Calu3 (cell line): ENCODE results near the gene ARID1B. TPM values are rescaled to one million over a fixed set of nuclear protein-coding genes. Genes with fewer than 3 reads are reported as not detected.

Source experiments
- BruUV-seq: library from RNA; stranded (reverse); fragments of 400-500 nt; replicated peaks from 2 replicates; lab custom pipeline; 2021; lab: Mats Ljungman, UMichigan
- CTCF ChIA-PET: fragments of 300-600 bp; sonication (Branson Sonifier 250); formaldehyde crosslinking; loops from one replicate; lab custom pipeline; 2022; ENCODE audit warnings: antibody characterized with exemption; lab: Charles Lee
- DNase-seq: peaks from one replicate; pipeline ENCODE4 v3.0.0; 2022
- H3K27ac Mint-ChIP-seq: one replicate; pipeline ENCODE4 v1.8.0; 2022; ENCODE audit warnings: mixed read lengths; ENCODE audit not compliant: unreplicated experiment
- H3K27me3 Mint-ChIP-seq: one replicate; pipeline ENCODE4 v1.8.0; 2022; ENCODE audit warnings: mixed read lengths; ENCODE audit not compliant: unreplicated experiment
- H3K36me3 Mint-ChIP-seq: one replicate; pipeline ENCODE4 v1.8.0; 2022; ENCODE audit warnings: mild to moderate bottlenecking, moderate library complexity, mixed read lengths; ENCODE audit not compliant: insufficient read depth, unreplicated experiment
- H3K4me1 Mint-ChIP-seq: one replicate; pipeline ENCODE4 v1.8.0; 2022; ENCODE audit warnings: mild to moderate bottlenecking, low read depth, mixed read lengths; ENCODE audit not compliant: unreplicated experiment
- H3K4me3 Mint-ChIP-seq: one replicate; pipeline ENCODE4 v1.8.0; 2022; ENCODE audit warnings: mild to moderate bottlenecking, low read depth, moderate library complexity, mixed read lengths; ENCODE audit not compliant: unreplicated experiment
- H3K9me3 Mint-ChIP-seq: one replicate; pipeline ENCODE4 v1.8.0; 2022; ENCODE audit warnings: low read depth, mixed read lengths; ENCODE audit not compliant: unreplicated experiment
- intact Hi-C: fragments of 100-400 bp; cut with micrococcal nuclease; formaldehyde crosslinking; loops from one replicate; pipeline ENCODE4 v1.10.0; 2022; ENCODE audit not compliant: unreplicated experiment
- total RNA-seq: library from RNA; stranded (reverse); gene quantifications from 2 replicates; pipeline ENCODE4 v1.2.3, GENCODE V29; 2022
- TF ChIP-seq, protein P1 (sequence below): fragments of 200-600 bp; IDR thresholded peaks from one replicate; pipeline ENCODE4 v1.8.0; 2022; ENCODE audit warnings: antibody characterized with exemption; ENCODE audit not compliant: unreplicated experiment

ARID1B gene
- total RNA-seq, 1 experiment from 2014 or later, result 53.5 TPM

DNA sequence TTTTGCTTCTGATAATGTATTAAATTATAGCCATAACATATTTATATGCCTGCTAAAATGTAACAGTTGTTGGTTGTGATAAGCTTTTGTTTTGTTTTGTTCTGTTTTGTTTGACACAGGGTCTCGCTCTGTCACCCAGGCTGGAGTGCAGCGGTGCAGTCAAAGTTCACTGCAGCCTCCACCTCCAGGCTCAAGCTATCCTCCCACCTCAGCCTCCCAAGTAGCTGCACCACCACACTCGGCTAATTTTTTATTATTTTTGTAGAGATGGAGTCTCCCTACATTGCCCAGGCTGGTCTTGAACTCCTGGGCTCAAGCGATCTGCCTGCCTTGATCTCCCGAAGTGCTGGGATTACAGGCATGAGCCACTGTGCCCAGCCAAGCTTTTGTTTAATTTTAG, 157.8 kb downstream of the ARID1B start:
- H3K27ac Mint-ChIP-seq, result no peak overlapping the region
- TF ChIP-seq, protein P1, sequence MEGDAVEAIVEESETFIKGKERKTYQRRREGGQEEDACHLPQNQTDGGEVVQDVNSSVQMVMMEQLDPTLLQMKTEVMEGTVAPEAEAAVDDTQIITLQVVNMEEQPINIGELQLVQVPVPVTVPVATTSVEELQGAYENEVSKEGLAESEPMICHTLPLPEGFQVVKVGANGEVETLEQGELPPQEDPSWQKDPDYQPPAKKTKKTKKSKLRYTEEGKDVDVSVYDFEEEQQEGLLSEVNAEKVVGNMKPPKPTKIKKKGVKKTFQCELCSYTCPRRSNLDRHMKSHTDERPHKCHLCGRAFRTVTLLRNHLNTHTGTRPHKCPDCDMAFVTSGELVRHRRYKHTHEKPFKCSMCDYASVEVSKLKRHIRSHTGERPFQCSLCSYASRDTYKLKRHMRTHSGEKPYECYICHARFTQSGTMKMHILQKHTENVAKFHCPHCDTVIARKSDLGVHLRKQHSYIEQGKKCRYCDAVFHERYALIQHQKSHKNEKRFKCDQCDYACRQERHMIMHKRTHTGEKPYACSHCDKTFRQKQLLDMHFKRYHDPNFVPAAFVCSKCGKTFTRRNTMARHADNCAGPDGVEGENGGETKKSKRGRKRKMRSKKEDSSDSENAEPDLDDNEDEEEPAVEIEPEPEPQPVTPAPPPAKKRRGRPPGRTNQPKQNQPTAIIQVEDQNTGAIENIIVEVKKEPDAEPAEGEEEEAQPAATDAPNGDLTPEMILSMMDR, result no peak
- BruUV-seq, result no TSS peak
- H3K4me1 Mint-ChIP-seq, result peaks cover 19% of the 10 kb centered on the region
- no peak for DNase-seq
- H3K27me3 Mint-ChIP-seq, result no peaks in the 10 kb centered on the region
- H3K4me3 Mint-ChIP-seq, result no peak overlapping the region
- H3K9me3 Mint-ChIP-seq, result no peaks in the 10 kb centered on the region
- intact Hi-C loops, result loop anchor here (5.0 kb wide), 2 partner anchors 48 to 153 kb away; no protein-coding TSS in a partner anchor
- CTCF ChIA-PET, result no interaction called here
- H3K36me3 Mint-ChIP-seq, result no peaks in the 10 kb centered on the region

DNA sequence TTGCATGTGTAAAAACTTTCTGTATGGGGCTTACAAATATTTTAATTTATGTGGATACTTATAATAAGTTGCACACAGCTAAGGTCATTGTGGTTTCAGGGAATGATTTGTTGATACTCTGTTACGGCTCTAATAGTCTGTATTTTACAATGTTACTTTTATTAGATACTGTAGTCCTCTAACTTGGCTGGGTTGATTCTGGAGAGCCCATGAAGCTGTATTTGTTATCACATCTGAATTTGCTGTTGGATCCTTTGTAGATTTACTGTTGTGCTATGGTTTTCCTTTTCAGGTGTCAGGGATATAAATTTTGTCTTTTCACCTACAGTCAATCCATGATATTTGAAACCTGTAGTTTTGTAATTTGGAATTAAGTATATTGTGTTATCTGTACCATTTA, 161.0 kb downstream of the ARID1B start:
- Mint-ChIP-seq H3K27me3 (no peaks in the 10 kb centered on the region), H3K36me3 (no peaks in the 10 kb centered on the region), H3K27ac (no peak overlapping the region), H3K9me3 (no peaks in the 10 kb centered on the region), H3K4me3 (no peak overlapping the region), H3K4me1 (peaks cover 14% of the 10 kb centered on the region)
- no TSS peak for BruUV-seq
- CTCF ChIA-PET, result no interaction called here
- TF ChIP-seq, protein P1, result no peak
- intact Hi-C loops, result no loop called here
- no peak for DNase-seq

DNA sequence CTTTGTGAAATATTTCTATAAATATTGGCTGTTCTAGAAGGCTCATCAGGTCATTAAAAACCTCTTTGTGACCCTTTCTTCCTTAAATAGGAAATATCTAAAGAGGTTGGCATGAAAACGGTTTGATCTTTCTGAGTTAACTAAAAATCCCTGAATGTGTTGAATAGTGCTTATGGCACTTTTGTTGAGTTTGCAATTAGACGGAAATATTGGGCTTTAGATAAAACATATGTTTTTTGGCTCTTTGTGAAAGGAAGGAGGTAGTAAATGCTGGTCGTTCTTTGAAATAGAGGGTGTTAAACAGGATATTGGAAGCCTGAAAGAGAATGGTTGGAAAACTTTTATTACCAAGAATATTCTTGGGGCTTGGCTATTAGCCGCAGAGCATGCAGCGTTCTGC, 163.0 kb downstream of the ARID1B start:
- Mint-ChIP-seq H3K4me3 (no peak overlapping the region), H3K27me3 (no peaks in the 10 kb centered on the region), H3K27ac (no peak overlapping the region), H3K4me1 (no peaks in the 10 kb centered on the region), H3K9me3 (no peaks in the 10 kb centered on the region), H3K36me3 (no peaks in the 10 kb centered on the region)
- TF ChIP-seq, protein P1, result no peak
- DNase-seq, result no peak
- intact Hi-C loops, result no loop called here
- BruUV-seq, result no TSS peak
- CTCF ChIA-PET, result no interaction called here

DNA sequence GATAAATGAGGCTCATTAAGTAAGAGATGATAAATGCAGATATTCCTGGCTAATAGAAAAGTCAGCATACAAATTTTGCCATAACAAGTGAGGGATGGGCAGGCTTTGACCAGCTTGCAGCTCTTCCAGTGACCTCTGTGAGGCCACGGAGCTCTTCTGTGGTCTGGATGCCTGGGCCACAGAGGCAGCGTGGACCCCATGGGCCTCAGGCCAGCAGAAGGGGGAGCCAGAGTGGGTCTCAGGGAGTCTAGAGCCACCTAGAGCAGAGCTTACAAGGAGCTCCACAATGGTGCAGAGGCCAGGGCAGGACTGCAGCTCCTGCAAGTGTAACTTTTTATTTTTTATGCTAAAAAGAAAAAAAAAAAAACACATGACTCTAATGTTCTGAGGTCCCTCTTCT, 165.1 kb downstream of the ARID1B start:
- intact Hi-C loops, result no loop called here
- H3K4me3 Mint-ChIP-seq, result no peak overlapping the region
- no TSS peak for BruUV-seq
- no peaks in the 10 kb centered on the region for H3K9me3 Mint-ChIP-seq
- CTCF ChIA-PET, result interaction anchor here (1.5 kb wide), 1 partner anchor 9 kb away, joined by 3 read pairs; no protein-coding TSS in a partner anchor
- no peaks in the 10 kb centered on the region for H3K36me3 Mint-ChIP-seq
- no peak overlapping the region for H3K27ac Mint-ChIP-seq
- no peaks in the 10 kb centered on the region for H3K4me1 Mint-ChIP-seq
- TF ChIP-seq, protein P1, result no peak
- H3K27me3 Mint-ChIP-seq, result no peaks in the 10 kb centered on the region
- DNase-seq, result no peak
